OCI-LY7 (cell line): ENCODE data around the gene FABP1. TPM values are rescaled to one million over a fixed set of nuclear protein-coding genes. Genes with fewer than 3 reads are reported as not detected.

Experiments used
- BruUV-seq: library from RNA; stranded (reverse); fragments of 400-500 nt; replicated peaks from 2 replicates; lab custom pipeline; 2021; lab: Mats Ljungman, UMichigan
- CTCF ChIA-PET: fragments of 300-600 bp; sonication (Branson Sonifier 250); formaldehyde crosslinking; loops from one replicate; lab custom pipeline; 2022; ENCODE audit warnings: antibody characterized with exemption; ENCODE audit not compliant: unreplicated experiment; lab: Charles Lee
- POLR2A ChIA-PET: fragments of 300-600 bp; sonication (Branson Sonifier 250); formaldehyde crosslinking; loops from one replicate; lab custom pipeline; 2022; ENCODE audit warnings: antibody characterized with exemption; lab: Charles Lee
- DNase-seq: peaks from one replicate; pipeline ENCODE4 v3.0.0-alpha.2; 2015; ENCODE audit warnings: low spot score
- H2AFZ ChIP-seq: fragments of 200-600 bp; sonication (generic), shearing (Covaris generic); 2 replicates; pipeline ENCODE4 v1.6.1; 2014; ENCODE audit warnings: mild to moderate bottlenecking, antibody characterized with exemption, low read length, moderate library complexity
- H3K27ac ChIP-seq: fragments of 200-600 bp; sonication (generic); 2 replicates; pipeline ENCODE4 v1.5.1; 2014; ENCODE audit warnings: mixed run types, low read depth, mild to moderate bottlenecking, moderate library complexity, low read length, inconsistent platforms; ENCODE audit not compliant: poor library complexity, severe bottlenecking
- H3K36me3 ChIP-seq: fragments of 200-600 bp; sonication (generic); 2 replicates; pipeline ENCODE4 v1.6.1; 2014; ENCODE audit warnings: mild to moderate bottlenecking, antibody characterized with exemption, low read length, moderate library complexity, mixed read lengths; ENCODE audit not compliant: insufficient read depth
- H3K4me1 ChIP-seq: fragments of 200-600 bp; sonication (generic); 2 replicates; pipeline ENCODE4 v1.5.1; 2014; ENCODE audit warnings: mild to moderate bottlenecking, low read length; ENCODE audit not compliant: insufficient read depth, poor library complexity, severe bottlenecking
- H3K4me2 ChIP-seq: fragments of 200-600 bp; sonication (generic); 2 replicates; pipeline ENCODE4 v1.6.1; 2014; ENCODE audit warnings: mild to moderate bottlenecking, low read length
- H3K4me3 ChIP-seq: fragments of 200-600 bp; sonication (generic); 2 replicates; pipeline ENCODE4 v1.5.1; 2014; ENCODE audit warnings: mild to moderate bottlenecking, low read depth, low read length; ENCODE audit not compliant: poor library complexity, severe bottlenecking
- H3K79me2 ChIP-seq: fragments of 200-600 bp; sonication (generic); 2 replicates; pipeline ENCODE4 v1.6.1; 2016; ENCODE audit warnings: low read depth, mild to moderate bottlenecking, low read length, moderate library complexity, mixed read lengths; ENCODE audit not compliant: insufficient read depth
- H3K9me2 ChIP-seq: fragments of 200-600 bp; sonication (generic); 2 replicates; pipeline ENCODE4 v1.6.1; 2016; ENCODE audit warnings: mild to moderate bottlenecking, low read length, mixed read lengths; ENCODE audit not compliant: insufficient read depth
- H3K9me3 ChIP-seq: fragments of 200-600 bp; sonication (generic); 2 replicates; pipeline ENCODE4 v1.6.1; 2014; ENCODE audit warnings: mild to moderate bottlenecking, mixed run types, low read length, mixed read lengths
- H4K20me1 ChIP-seq: fragments of 200-600 bp; sonication (generic); 2 replicates; pipeline ENCODE4 v1.6.1; 2014; ENCODE audit warnings: mild to moderate bottlenecking, antibody characterized with exemption, low read length, moderate library complexity, mixed read lengths; ENCODE audit not compliant: insufficient read depth
- EZH2phosphoT487 ChIP-seq: fragments of 200-600 bp; sonication (generic); IDR thresholded peaks from 2 replicates; pipeline ENCODE4 v1.6.1; 2018; ENCODE audit warnings: low read depth, borderline replicate concordance, mild to moderate bottlenecking, mixed run types, antibody characterized with exemption, low read length, moderate library complexity, mixed read lengths
- intact Hi-C: fragments of 100-400 bp; cut with micrococcal nuclease; formaldehyde crosslinking; loops from one replicate; pipeline ENCODE4 v1.10.0; 2022; ENCODE audit not compliant: unreplicated experiment
- total RNA-seq, 2 experiments: library from RNA; depleted of rRNA in 1 of 2; stranded (reverse); fragments of >200 nt in 1 of 2; shearing (Covaris generic) in 1 of 2; gene quantifications; 2 replicates each; pipeline ENCODE4 v1.2.3, GENCODE V29; 2014 to 2022
- TF ChIP-seq, protein P1 (sequence below): fragments of 200-600 bp; sonication (generic); conservative IDR thresholded peaks from 2 replicates; pipeline ENCODE4 v1.5.1; 2014; ENCODE audit warnings: mild to moderate bottlenecking, antibody characterized with exemption, low read length, moderate library complexity, mixed read lengths

Gene FABP1
- total RNA-seq, 2 experiments from 2014 or later = not detected

DNA sequence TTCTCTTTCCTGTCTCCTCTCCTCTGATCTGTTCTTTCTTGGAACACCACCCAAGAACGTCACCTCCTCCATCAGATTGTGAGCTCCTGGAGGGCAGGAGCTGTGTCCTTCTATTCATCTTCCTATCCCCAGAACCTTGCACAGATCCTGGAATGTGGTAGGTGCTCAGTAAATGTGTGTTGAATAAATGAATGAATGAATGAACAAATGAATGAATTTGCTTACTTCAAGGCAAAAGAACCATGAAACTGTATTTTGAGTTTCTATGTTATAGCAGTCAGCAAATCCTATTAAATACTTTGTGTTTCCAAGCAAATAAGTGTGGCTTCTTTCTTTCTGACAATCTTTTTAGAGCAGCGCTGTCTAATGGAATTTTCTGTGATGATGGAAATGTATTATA is 14.8 kb downstream of the FABP1 start:
- DNase-seq = no peak
- Histone ChIP-seq H3K36me3 (no peaks in the 10 kb centered on the region), H3K27ac (no peak overlapping the region), H3K4me3 (no peak overlapping the region), H3K4me1 (no peaks in the 10 kb centered on the region), H3K9me2 (no peaks in the 10 kb centered on the region), H4K20me1 (no peaks in the 10 kb centered on the region), H3K79me2 (no peaks in the 10 kb centered on the region), H3K9me3 (no peaks in the 10 kb centered on the region), H2AFZ (no peak overlapping the region), H3K4me2 (no peak overlapping the region)
- no peak for TF ChIP-seq EZH2phosphoT487
- TF ChIP-seq, protein P1, sequence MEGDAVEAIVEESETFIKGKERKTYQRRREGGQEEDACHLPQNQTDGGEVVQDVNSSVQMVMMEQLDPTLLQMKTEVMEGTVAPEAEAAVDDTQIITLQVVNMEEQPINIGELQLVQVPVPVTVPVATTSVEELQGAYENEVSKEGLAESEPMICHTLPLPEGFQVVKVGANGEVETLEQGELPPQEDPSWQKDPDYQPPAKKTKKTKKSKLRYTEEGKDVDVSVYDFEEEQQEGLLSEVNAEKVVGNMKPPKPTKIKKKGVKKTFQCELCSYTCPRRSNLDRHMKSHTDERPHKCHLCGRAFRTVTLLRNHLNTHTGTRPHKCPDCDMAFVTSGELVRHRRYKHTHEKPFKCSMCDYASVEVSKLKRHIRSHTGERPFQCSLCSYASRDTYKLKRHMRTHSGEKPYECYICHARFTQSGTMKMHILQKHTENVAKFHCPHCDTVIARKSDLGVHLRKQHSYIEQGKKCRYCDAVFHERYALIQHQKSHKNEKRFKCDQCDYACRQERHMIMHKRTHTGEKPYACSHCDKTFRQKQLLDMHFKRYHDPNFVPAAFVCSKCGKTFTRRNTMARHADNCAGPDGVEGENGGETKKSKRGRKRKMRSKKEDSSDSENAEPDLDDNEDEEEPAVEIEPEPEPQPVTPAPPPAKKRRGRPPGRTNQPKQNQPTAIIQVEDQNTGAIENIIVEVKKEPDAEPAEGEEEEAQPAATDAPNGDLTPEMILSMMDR = no peak
- BruUV-seq = no TSS peak
- ChIA-PET POLR2A (no interaction called here), CTCF (no interaction called here)
- intact Hi-C loops = no loop called here

DNA sequence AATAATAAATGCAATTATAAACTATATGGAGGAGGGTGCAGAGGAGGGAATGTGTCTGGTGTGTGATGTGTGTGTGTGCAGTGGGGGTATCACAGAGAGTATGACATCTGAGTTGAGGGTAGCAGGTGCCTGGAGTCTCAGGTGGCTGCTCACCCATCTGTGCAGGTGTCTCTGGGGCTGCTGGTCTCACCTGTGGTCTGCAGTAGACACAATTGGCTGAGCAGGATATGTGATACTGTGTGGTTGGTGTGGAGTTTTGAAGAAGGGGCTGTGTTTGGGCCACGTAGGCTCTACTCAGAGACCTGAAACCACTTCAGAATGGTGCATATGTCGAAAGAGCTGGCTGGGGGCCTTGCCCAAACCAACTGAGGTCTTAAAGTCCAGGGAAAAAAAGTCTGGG is 17.0 kb downstream of the FABP1 start:
- Histone ChIP-seq H3K9me3 (no peaks in the 10 kb centered on the region), H3K4me2 (no peak overlapping the region), H3K9me2 (no peaks in the 10 kb centered on the region), H3K4me3 (no peak overlapping the region), H2AFZ (no peak overlapping the region), H4K20me1 (no peaks in the 10 kb centered on the region), H3K27ac (no peak overlapping the region), H3K4me1 (no peaks in the 10 kb centered on the region), H3K36me3 (no peaks in the 10 kb centered on the region), H3K79me2 (no peaks in the 10 kb centered on the region)
- ChIA-PET POLR2A (no interaction called here), CTCF (no interaction called here)
- no TSS peak for BruUV-seq
- no peak for DNase-seq
- no peak for TF ChIP-seq EZH2phosphoT487
- TF ChIP-seq, protein P1 = no peak
- intact Hi-C loops = no loop called here

DNA sequence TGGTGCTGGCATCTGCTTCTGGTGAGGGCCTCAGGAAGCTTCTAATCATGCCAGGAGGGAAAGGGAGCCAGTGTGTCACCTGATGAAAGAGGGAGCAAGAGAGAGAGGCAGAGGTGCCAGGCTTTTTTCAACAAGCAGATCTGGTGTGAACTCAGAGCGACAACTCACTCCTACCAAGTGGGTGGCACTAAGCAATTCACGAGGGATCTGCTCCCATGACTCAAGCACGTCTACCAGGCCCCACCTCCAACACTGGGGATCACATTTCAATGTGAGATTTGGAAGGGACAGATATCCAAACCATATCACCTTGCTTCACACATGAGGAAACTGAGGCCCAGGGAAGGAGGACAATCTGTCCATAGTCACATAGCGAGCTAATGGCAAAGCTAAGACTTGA is 19.1 kb downstream of the FABP1 start:
- ChIA-PET CTCF (no interaction called here), POLR2A (no interaction called here)
- no peaks in the 10 kb centered on the region for H4K20me1 ChIP-seq
- no peaks in the 10 kb centered on the region for H3K9me2 ChIP-seq
- DNase-seq = no peak
- no peak overlapping the region for H3K4me2 ChIP-seq
- H3K36me3 ChIP-seq = no peaks in the 10 kb centered on the region
- H3K4me3 ChIP-seq = no peak overlapping the region
- H3K79me2 ChIP-seq = no peaks in the 10 kb centered on the region
- BruUV-seq = no TSS peak
- intact Hi-C loops = no loop called here
- no peaks in the 10 kb centered on the region for H3K4me1 ChIP-seq
- TF ChIP-seq EZH2phosphoT487 = no peak
- TF ChIP-seq, protein P1 = no peak
- no peaks in the 10 kb centered on the region for H3K9me3 ChIP-seq
- no peak overlapping the region for H3K27ac ChIP-seq
- H2AFZ ChIP-seq = no peak overlapping the region
